ENCODE data around the gene STAT6.
A peak's percentile ranks its signal among the peaks of the same experiment; 100 is the strongest.
"Not testable (repeated sequence)": the region's sequence is repeated elsewhere in the genome, so short reads cannot be mapped to it uniquely, and the experiment has no call there.

STAT6 gene

DNA sequence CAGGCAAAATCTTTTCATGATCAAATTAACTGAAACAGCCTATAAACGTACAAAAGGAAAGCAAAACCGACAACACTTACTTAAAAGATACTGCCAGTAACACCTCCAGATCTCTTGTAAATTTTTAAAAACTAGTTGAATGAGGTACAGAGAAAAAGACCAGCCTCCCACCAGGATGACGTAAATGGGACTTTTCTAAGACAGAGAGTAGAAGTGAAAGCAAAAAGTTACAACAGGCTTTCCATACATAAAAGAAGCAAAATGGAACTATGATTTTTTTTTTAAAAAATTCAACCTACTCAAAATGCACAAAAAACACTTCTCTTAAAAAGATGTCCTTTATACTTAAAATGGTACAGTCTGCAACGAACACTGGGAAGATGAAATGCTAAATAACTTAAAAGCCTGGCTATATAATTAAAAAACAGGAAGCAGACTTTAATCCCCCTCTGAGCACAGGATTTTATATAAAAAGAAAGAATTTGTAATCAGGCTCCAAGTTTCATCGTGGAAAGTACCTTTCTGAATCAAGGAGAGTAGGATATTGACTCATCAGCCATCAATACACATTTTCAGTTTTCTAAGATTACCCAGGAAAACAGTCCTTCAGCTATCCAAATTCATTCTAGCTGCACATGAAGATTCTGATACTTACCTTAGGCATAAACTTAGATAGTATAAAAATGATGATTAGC lies 47.0 kb downstream of the STAT6 start:
- no peak for TF ChIP-seq CTCF (IDR thresholded peaks at IDR 0.05; ENCODE audit: extremely low read depth, insufficient read depth, missing control alignments)
- peak; percentile 73 for DNase-seq (ENCODE audit: low spot score)
- in situ Hi-C loops (cut with MboI; ENCODE audit: low pct_unique_long_range_greater_than_20kb, low sequenced_read_pairs, unreplicated experiment): no loop called here

DNA sequence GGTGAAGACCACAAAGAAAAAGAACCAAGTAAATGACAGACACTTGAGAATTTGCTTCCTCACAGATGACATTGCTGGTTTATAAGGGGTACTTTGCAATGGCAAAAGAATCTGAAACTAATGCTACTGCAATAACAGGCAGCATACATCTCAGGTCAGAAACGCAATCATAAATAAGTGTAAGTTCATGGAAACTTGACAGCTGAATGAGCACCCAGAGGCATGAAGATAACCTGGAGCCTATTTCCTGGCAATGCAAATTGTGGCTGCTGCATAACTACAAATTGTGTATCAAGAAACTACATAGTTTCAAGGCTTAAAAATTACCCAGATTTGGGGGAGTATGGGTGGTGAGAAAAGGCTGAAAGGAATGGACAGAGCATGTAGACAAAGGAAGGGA lies 52.7 kb downstream of the STAT6 start:
- in situ Hi-C loops (cut with MboI; ENCODE audit: low pct_unique_long_range_greater_than_20kb, low sequenced_read_pairs, unreplicated experiment): no loop called here
- no peak for DNase-seq (ENCODE audit: low spot score)
- no peak for TF ChIP-seq CTCF (IDR thresholded peaks at IDR 0.05; ENCODE audit: extremely low read depth, insufficient read depth, missing control alignments)

GRCh38 chr12:57057067-57057751 lies 54.0 kb downstream of the STAT6 start:
- TF ChIP-seq CTCF (IDR thresholded peaks at IDR 0.05; ENCODE audit: extremely low read depth, insufficient read depth, missing control alignments): no peak
- DNase-seq (ENCODE audit: low spot score): no peak
- in situ Hi-C loops (cut with MboI; ENCODE audit: low pct_unique_long_range_greater_than_20kb, low sequenced_read_pairs, unreplicated experiment): no loop called here

DNA sequence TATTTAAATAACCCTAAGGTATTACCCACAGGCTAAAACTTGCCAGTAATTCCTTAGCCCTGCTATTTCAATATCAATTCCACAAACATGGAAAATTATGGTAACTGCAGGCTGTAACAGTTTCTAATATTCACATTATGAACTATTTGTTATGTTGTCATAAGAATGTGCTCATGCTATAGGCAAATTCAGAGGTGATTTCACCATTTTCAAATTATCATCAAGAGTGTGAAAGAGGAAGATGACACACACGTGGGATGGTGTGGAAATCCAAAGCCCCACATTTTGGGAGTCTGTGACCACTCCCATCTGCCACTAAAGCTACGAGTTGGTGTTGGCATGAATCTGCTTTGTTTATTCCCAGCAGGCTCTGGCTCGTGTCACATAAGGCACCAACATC lies 55.3 kb downstream of the STAT6 start:
- no peak for TF ChIP-seq CTCF (IDR thresholded peaks at IDR 0.05; ENCODE audit: extremely low read depth, insufficient read depth, missing control alignments)
- no peak for DNase-seq (ENCODE audit: low spot score)
- in situ Hi-C loops (cut with MboI; ENCODE audit: low pct_unique_long_range_greater_than_20kb, low sequenced_read_pairs, unreplicated experiment): no loop called here

- in situ Hi-C loops (cut with MboI; ENCODE audit: low pct_unique_long_range_greater_than_20kb, low sequenced_read_pairs, unreplicated experiment); DNase-seq (ENCODE audit: low spot score): not testable (repeated sequence)
Measured at GRCh38 chr12:57053901-57054300, 57.3 kb downstream of the STAT6 start.

GRCh38 chr12:57053146-57053545 lies 58.0 kb downstream of the STAT6 start:
- DNase-seq (ENCODE audit: low spot score); in situ Hi-C loops (cut with MboI; ENCODE audit: low pct_unique_long_range_greater_than_20kb, low sequenced_read_pairs, unreplicated experiment): not testable (repeated sequence)

DNA sequence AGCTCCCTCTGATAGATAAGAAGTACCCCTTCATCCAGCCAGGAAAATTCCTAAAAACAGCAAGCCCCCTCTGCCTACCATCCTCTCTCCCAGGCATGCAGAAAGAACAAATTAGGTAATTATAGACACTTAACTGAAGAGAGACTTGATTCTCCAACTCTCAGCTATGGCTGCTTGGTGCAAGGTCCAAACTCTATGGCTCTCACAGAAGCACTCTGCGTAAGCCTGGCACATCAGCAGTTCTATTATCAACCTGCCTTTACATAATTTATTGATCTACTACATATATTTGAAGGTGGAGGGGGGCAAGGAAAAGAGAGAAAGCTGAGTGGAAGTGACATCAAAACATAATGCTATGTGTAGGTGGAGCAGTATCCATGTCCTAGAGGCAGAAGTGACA lies 60.2 kb downstream of the STAT6 start:
- no peak for DNase-seq (ENCODE audit: low spot score)
- in situ Hi-C loops (cut with MboI; ENCODE audit: low pct_unique_long_range_greater_than_20kb, low sequenced_read_pairs, unreplicated experiment): no loop called here
- TF ChIP-seq CTCF (IDR thresholded peaks at IDR 0.05; ENCODE audit: extremely low read depth, insufficient read depth, missing control alignments): no peak

All from GM13977 (cell line).